KMS-11 (cell line): ENCODE results near the gene NFATC2.

Source experiments
- H2AFZ ChIP-seq: fragments of 200-600 bp; sonication (generic); 2 replicates; pipeline ENCODE4 v1.6.1; 2016; ENCODE audit warnings: antibody characterized with exemption, mixed run types, low read depth
- H3K27ac ChIP-seq: fragments of 200-600 bp; sonication (generic); 2 replicates; pipeline ENCODE4 v1.6.1; 2016; ENCODE audit warnings: mild to moderate bottlenecking, mixed run types
- H3K27me3 ChIP-seq: fragments of 200-600 bp; sonication (generic); 2 replicates; pipeline ENCODE4 v1.6.1; 2017; ENCODE audit warnings: mild to moderate bottlenecking, low read depth, mixed run types, moderate library complexity; ENCODE audit not compliant: insufficient read depth
- H3K36me3 ChIP-seq: fragments of 200-600 bp; sonication (generic); 2 replicates; pipeline ENCODE4 v1.6.1; 2017; ENCODE audit warnings: mild to moderate bottlenecking, mixed run types; ENCODE audit not compliant: insufficient read depth
- H3K4me1 ChIP-seq: fragments of 200-600 bp; sonication (generic); 2 replicates; pipeline ENCODE4 v1.6.1; 2016; ENCODE audit warnings: mild to moderate bottlenecking, low read depth, mixed run types; ENCODE audit not compliant: poor library complexity, severe bottlenecking
- H3K4me2 ChIP-seq: fragments of 200-600 bp; sonication (generic); 2 replicates; pipeline ENCODE4 v1.7.0; 2016; ENCODE audit warnings: mild to moderate bottlenecking, mixed run types
- H3K4me3 ChIP-seq: fragments of 200-600 bp; sonication (generic); IDR thresholded peaks from 2 replicates; pipeline ENCODE4 v1.6.1; 2017; ENCODE audit warnings: low read depth, low read length, mixed read lengths; ENCODE audit not compliant: insufficient read depth
- H3K79me2 ChIP-seq: fragments of 200-600 bp; sonication (generic); 2 replicates; pipeline ENCODE4 v1.6.1; 2016; ENCODE audit warnings: low read depth, mixed run types; ENCODE audit not compliant: insufficient read depth
- H3K9ac ChIP-seq: fragments of 200-600 bp; sonication (generic); 2 replicates; pipeline ENCODE4 v1.6.1; 2016; ENCODE audit warnings: mild to moderate bottlenecking, mixed run types
- H4K20me1 ChIP-seq: fragments of 200-600 bp; sonication (generic); 2 replicates; pipeline ENCODE4 v1.6.1; 2016; ENCODE audit warnings: mild to moderate bottlenecking, mixed run types; ENCODE audit not compliant: insufficient read depth
- TF ChIP-seq, protein P1 (sequence below): fragments of 200-600 bp; sonication (generic); conservative IDR thresholded peaks from 2 replicates; pipeline ENCODE4 v1.6.1; 2017; ENCODE audit warnings: low read depth, mild to moderate bottlenecking, antibody characterized with exemption, low read length, moderate library complexity, mixed read lengths

The NFATC2 gene

GRCh38 chr20:51359401-51359800 is 183.1 kb downstream of the NFATC2 start:
- Histone ChIP-seq H3K4me2 (no peak overlapping the region), H3K4me3 (no peak overlapping the region), H3K27ac (no peak overlapping the region), H3K9ac (no peak overlapping the region), H3K27me3 (no peaks in the 10 kb centered on the region), H3K36me3 (no peaks in the 10 kb centered on the region), H3K4me1 (peaks cover 8% of the 10 kb centered on the region), H4K20me1 (no peaks in the 10 kb centered on the region), H3K79me2 (no peaks in the 10 kb centered on the region), H2AFZ (no peak overlapping the region)
- TF ChIP-seq, protein P1, sequence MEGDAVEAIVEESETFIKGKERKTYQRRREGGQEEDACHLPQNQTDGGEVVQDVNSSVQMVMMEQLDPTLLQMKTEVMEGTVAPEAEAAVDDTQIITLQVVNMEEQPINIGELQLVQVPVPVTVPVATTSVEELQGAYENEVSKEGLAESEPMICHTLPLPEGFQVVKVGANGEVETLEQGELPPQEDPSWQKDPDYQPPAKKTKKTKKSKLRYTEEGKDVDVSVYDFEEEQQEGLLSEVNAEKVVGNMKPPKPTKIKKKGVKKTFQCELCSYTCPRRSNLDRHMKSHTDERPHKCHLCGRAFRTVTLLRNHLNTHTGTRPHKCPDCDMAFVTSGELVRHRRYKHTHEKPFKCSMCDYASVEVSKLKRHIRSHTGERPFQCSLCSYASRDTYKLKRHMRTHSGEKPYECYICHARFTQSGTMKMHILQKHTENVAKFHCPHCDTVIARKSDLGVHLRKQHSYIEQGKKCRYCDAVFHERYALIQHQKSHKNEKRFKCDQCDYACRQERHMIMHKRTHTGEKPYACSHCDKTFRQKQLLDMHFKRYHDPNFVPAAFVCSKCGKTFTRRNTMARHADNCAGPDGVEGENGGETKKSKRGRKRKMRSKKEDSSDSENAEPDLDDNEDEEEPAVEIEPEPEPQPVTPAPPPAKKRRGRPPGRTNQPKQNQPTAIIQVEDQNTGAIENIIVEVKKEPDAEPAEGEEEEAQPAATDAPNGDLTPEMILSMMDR: no peak

DNA sequence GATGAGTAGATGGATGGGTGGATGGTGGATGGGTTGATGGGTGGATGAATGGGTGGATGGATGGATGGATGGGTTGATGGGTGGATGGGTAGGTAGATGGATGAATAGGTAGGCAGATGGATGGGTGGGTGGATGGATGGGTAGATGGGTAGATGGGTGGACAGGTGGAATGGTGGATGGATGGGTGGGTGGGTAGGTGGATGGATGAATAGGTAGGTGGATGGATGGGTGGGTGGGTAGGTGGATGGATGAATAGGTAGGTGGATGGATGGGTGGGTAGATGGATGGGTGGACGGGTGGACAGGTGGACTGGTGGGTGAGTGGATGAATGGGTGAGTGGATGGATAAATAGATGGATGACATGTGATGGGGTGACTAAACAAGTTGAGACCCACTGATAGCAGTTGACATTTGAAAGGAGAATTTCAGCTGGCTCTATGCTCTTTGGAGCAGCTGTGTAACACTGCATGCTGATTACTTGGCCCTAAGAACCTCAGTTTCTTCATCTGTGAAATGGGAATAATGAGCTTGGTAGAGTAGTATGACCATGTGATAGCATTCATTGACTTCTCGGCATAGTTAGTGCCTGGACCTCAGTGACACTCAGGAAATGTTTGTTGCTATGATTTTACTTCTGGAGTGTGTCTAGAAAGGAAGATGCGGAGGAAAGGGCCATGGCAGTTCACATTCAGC is 184.3 kb downstream of the NFATC2 start:
- H3K36me3 ChIP-seq: no peaks in the 10 kb centered on the region
- no peaks in the 10 kb centered on the region for H3K79me2 ChIP-seq
- no peaks in the 10 kb centered on the region for H4K20me1 ChIP-seq
- H3K4me2 ChIP-seq: no peak overlapping the region
- H3K27me3 ChIP-seq: no peaks in the 10 kb centered on the region
- no peak overlapping the region for H2AFZ ChIP-seq
- no peak overlapping the region for H3K9ac ChIP-seq
- H3K4me1 ChIP-seq: peaks cover 1% of the 10 kb centered on the region
- H3K27ac ChIP-seq: no peak overlapping the region
- TF ChIP-seq, protein P1: no peak
- H3K4me3 ChIP-seq: no peak overlapping the region

- Histone ChIP-seq H3K9ac (no peak overlapping the region), H3K79me2 (no peaks in the 10 kb centered on the region), H3K27me3 (no peaks in the 10 kb centered on the region), H3K27ac (no peak overlapping the region), H4K20me1 (no peaks in the 10 kb centered on the region), H3K4me3 (no peak overlapping the region), H2AFZ (no peak overlapping the region), H3K4me2 (no peak overlapping the region), H3K4me1 (no peaks in the 10 kb centered on the region), H3K36me3 (no peaks in the 10 kb centered on the region)
- TF ChIP-seq, protein P1: no peak
These were observed 185.0 kb downstream of the NFATC2 start for GRCh38 chr20:51357543-51357942.

DNA sequence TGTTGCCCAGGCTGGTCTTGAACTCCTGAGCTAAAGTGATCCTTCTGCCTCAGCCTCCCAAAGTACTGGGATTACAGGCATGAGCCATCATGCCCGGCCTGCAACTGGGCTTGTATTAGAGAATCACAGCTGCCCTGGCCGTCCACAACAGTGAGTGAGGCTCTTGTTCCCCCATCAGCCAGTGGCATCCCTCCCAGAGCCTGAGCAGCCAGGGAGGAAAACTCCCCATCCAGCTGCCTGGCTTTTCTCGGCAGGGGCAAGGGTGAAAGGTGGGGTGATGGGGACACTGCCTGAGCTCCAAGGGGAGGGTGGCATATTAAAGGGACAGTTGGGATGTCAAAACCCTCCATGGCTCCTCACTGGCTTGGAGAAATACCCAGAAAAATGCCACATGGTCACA is 185.6 kb downstream of the NFATC2 start:
- no peaks in the 10 kb centered on the region for H3K27me3 ChIP-seq

More for the DNA sequence above, 185.6 kb downstream of the NFATC2 start:
- Histone ChIP-seq H3K27ac (no peak overlapping the region), H3K4me2 (no peak overlapping the region), H3K4me1 (no peaks in the 10 kb centered on the region), H3K4me3 (no peak overlapping the region), H3K79me2 (no peaks in the 10 kb centered on the region), H2AFZ (no peak overlapping the region), H3K36me3 (no peaks in the 10 kb centered on the region), H4K20me1 (no peaks in the 10 kb centered on the region), H3K9ac (no peak overlapping the region)
- TF ChIP-seq, protein P1: no peak
